ENCODE results near the gene ERC2.

The ERC2 gene

DNA sequence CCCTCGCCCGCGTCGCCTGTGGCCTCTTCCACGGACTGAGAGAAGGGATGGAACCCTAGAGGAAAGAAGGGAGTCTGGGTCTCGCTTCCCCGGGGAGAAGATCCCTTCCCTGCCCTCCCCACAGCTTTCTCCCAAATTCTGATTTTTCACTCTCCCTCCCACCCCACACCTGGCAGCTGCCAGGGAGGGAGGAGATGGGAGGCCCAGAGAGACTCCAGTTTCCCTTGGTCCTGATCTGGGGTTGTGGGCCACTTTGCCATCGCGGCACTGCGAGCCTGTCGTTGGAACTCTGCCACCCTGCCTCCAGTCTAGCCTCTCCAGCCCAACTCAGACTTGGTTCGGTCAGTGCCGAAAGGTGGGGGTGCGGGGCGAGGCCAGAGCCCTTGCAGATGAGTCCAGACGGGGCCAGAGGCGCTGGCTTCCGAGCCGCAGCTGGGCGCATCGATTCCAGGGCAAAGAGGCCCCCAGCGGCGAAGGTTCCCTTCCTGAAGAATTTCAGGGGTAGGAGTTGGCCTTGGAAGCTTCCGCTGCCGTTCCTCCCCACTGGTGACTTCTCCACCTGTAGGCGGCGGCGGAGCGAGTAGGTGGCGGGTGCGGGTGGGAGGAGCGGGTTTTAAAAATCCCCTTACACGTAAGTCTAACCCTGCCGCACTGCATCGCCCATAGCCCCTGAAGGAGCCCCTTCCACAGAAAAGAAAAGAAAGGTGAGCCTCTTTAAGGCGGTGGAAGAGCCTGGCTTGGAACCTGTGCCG lies 986.3 kb downstream of the ERC2 start:
- DNase-seq, result peak; percentile 32
- no peaks in the 10 kb centered on the region for H3K9me3 ChIP-seq (ENCODE audit: severe bottlenecking)
- peak overlapping the region; percentile 46 for H3K4me3 ChIP-seq (ENCODE audit: low read depth, low read length)
- no peak for TF ChIP-seq CTCF (IDR thresholded peaks at IDR 0.05; ENCODE audit: low read depth, low read length)
- no peaks in the 10 kb centered on the region for H3K36me3 ChIP-seq
- no peak overlapping the region for H3K27ac ChIP-seq
- peaks cover 60% of the 10 kb centered on the region for H3K27me3 ChIP-seq (ENCODE audit: insufficient read depth, low read depth, severe bottlenecking)

GRCh38 chr3:55480911-55481743 lies 987.1 kb downstream of the ERC2 start:
- Histone ChIP-seq H3K27me3 (ENCODE audit: insufficient read depth, low read depth, severe bottlenecking) (peaks cover 54% of the 10 kb centered on the region), H3K27ac (no peak overlapping the region), H3K36me3 (no peaks in the 10 kb centered on the region), H3K9me3 (ENCODE audit: severe bottlenecking) (no peaks in the 10 kb centered on the region), H3K4me3 (ENCODE audit: low read depth, low read length) (peak overlapping the region; percentile 46)
- TF ChIP-seq CTCF (IDR thresholded peaks at IDR 0.05; ENCODE audit: low read depth, low read length), result no peak
- DNase-seq, result peak; percentile 26

DNA sequence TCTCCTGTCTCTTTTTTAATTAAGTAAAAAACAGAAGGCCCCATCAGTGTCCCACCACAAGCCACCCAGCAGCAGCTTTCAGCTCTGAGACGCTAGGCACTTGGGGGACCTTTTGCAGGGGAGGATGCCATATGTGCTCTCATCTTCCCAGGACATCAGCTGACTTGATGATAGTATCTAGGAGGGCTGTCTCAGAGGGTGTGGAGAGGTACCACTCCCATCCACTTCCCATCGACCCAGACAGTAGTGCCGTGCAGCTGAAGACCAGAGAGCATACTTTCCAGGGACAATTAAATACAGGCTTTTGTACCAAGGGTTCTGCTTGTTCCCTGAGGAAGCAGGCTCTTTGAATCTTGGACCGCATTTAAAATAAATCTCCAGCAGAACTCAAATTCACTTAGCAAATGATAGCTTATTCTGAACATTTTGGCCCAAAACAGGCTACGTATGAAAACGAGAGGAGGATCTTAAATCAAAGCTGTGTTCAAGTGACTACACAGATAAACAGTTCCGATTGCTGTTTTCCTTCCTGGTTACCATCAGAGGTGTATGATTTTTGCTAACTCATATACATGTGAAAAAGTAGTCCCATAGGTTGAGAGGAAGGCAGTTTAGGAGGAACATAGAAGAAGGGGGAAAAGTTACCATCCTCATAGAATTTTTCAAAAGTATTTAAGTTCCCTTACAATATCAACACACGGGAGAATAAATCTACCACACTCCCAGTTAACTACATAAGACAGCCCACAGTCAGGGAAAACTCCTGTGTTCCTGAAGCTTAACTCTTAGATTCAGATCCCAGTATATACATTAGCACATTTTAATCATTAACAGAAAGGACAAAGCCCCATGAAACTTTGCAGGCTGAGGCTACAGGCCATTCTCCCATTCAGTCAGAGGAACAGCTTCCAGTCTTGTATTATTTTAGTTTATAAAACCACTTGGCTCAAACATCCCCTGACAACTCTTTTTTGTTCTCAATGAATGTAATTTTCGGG lies 990.7 kb downstream of the ERC2 start:
- Histone ChIP-seq H3K36me3 (no peaks in the 10 kb centered on the region), H3K9me3 (ENCODE audit: severe bottlenecking) (no peaks in the 10 kb centered on the region), H3K27me3 (ENCODE audit: insufficient read depth, low read depth, severe bottlenecking) (peaks cover 22% of the 10 kb centered on the region), H3K27ac (no peak overlapping the region), H3K4me3 (ENCODE audit: low read depth, low read length) (no peak overlapping the region)
- no peak for DNase-seq
- TF ChIP-seq CTCF (IDR thresholded peaks at IDR 0.05; ENCODE audit: low read depth, low read length), result no peak

DNA sequence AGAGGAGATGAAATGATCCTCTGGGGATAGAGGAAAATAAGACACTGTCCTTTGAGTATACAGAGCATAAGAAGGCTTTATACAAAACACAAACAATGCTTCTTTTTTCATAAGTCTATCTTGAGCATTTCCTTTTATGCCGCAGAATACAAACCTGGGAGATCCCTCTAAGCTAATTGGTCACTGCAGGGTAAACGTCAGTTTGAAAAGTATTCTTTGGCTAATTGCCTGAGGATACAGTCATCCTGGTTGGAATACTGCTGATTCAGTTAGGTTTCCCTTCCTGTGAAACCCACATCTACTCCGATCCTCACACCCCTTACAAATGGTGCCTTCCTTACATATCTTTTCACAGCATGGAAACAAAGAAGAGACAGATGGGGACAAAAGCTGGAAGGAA lies 991.8 kb downstream of the ERC2 start:
- Histone ChIP-seq H3K4me3 (ENCODE audit: low read depth, low read length) (no peak overlapping the region), H3K9me3 (ENCODE audit: severe bottlenecking) (no peaks in the 10 kb centered on the region), H3K27me3 (ENCODE audit: insufficient read depth, low read depth, severe bottlenecking) (peaks cover 11% of the 10 kb centered on the region), H3K27ac (no peak overlapping the region), H3K36me3 (no peaks in the 10 kb centered on the region)
- no peak for TF ChIP-seq CTCF (IDR thresholded peaks at IDR 0.05; ENCODE audit: low read depth, low read length)
- no peak for DNase-seq

DNA sequence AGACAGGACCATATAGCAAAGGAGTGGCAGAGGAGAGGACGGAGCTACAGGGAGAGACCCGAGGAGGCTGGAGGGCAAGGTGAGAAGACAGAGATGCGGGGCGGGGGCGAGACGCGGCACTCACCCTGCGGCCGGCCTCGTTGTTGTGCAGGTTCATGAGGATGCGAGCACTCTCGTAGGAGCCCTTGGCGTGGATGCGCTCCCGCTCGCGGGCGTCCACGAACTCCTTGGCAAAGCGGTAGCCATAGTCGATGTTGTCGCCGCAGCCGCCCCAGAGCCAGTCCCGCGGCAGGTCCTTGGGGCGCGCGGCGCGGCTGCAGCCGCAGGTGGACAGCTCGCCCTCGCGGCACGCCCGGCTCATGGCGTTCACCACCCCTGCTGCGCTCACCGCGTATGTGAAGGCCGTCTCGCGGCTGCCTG lies 994.0 kb downstream of the ERC2 start:
- H3K4me3 ChIP-seq (ENCODE audit: low read depth, low read length), result no peak overlapping the region
- TF ChIP-seq CTCF (IDR thresholded peaks at IDR 0.05; ENCODE audit: low read depth, low read length), result no peak
- H3K27me3 ChIP-seq (ENCODE audit: insufficient read depth, low read depth, severe bottlenecking), result no peaks in the 10 kb centered on the region
- no peaks in the 10 kb centered on the region for H3K9me3 ChIP-seq (ENCODE audit: severe bottlenecking)
- H3K27ac ChIP-seq, result no peak overlapping the region
- no peak for DNase-seq
- no peaks in the 10 kb centered on the region for H3K36me3 ChIP-seq

All from WERI-Rb-1 (cell line).